Measurements from ENCODE around the gene BRD4.

DNA sequence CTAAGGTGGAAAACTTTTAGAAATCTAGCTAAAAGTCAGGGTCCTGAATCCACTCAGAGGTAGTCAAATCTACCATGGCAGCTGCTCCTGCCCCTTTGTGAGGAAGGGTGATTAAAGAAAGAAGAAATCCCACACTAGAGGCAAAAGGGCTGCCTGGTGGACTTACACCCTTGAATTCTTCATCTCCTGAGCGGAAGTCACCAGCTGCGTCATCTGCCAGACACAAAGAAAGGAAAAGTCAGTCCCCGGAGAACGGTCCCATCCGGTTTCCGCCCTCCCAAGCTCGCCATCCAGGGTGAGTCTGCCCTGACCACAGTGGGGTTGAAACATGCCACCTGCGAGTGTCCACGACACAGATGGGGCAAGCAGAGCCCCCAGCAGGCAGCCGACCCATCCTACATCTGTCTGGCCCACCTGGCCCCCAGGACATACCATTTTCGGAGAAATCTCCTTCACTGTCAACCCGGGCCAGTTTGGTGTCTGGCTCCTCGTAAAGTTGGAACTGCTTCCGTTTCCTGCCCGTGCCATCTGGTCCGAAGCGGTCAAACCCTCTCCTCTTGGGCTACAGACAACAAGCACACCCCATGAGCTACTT, 39.5 kb upstream of the BRD4 start:
- TF ChIP-seq CTCF (CRISPR knock-in tag; IDR thresholded peaks at IDR 0.05) = no peak
- TF ChIP-seq ZNF569 (CRISPR knock-in tag; IDR thresholded peaks at IDR 0.05; ENCODE audit: borderline replicate concordance) = no peak
- no peak for TF ChIP-seq REST (IDR thresholded peaks at IDR 0.05; ENCODE audit: borderline replicate concordance in 1 of 2, low read depth in 1 of 2, low read length in 2 of 2)
- no peak for TF ChIP-seq PITX1 (CRISPR knock-in tag; IDR thresholded peaks at IDR 0.05)
